MG63 (cell line): ENCODE data around the gene VIT. TPM values are rescaled to one million over a fixed set of nuclear protein-coding genes. Genes with fewer than 3 reads are reported as not detected.

Experiments
- DNase-seq: peaks from one replicate; pipeline ENCODE4 v3.0.0-alpha.2; 2020
- H3K27me3 ChIP-seq: fragments of 250-450 bp; sonication (Bioruptor Pico); 2 replicates; pipeline ENCODE4 v1.5.1; 2020; ENCODE audit warnings: mild to moderate bottlenecking, moderate library complexity
- H3K36me3 ChIP-seq: fragments of 250-450 bp; sonication (Bioruptor Pico); 2 replicates; pipeline ENCODE4 v1.5.1; 2020; ENCODE audit warnings: mild to moderate bottlenecking, moderate library complexity
- H3K4me3 ChIP-seq: fragments of 250-450 bp; sonication (Bioruptor Pico); 2 replicates; pipeline ENCODE4 v1.5.1; 2020; ENCODE audit warnings: mild to moderate bottlenecking, moderate library complexity
- H3K9me3 ChIP-seq: fragments of 250-450 bp; sonication (Bioruptor Pico); 2 replicates; pipeline ENCODE4 v1.5.1; 2020; ENCODE audit warnings: mild to moderate bottlenecking, moderate library complexity
- total RNA-seq: library from RNA; depleted of rRNA; stranded (reverse); fragments of >200 nt; shearing (Covaris generic); gene quantifications from 2 replicates; pipeline ENCODE4 v1.2.3, GENCODE V29; 2014; ENCODE audit warnings: low replicate concordance; rRNA removed

Gene VIT, protein sequence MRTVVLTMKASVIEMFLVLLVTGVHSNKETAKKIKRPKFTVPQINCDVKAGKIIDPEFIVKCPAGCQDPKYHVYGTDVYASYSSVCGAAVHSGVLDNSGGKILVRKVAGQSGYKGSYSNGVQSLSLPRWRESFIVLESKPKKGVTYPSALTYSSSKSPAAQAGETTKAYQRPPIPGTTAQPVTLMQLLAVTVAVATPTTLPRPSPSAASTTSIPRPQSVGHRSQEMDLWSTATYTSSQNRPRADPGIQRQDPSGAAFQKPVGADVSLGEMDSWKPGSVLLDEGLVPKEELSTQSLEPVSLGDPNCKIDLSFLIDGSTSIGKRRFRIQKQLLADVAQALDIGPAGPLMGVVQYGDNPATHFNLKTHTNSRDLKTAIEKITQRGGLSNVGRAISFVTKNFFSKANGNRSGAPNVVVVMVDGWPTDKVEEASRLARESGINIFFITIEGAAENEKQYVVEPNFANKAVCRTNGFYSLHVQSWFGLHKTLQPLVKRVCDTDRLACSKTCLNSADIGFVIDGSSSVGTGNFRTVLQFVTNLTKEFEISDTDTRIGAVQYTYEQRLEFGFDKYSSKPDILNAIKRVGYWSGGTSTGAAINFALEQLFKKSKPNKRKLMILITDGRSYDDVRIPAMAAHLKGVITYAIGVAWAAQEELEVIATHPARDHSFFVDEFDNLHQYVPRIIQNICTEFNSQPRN
- total RNA-seq = 7.9 and 9.3 TPM in 2 replicates

DNA sequence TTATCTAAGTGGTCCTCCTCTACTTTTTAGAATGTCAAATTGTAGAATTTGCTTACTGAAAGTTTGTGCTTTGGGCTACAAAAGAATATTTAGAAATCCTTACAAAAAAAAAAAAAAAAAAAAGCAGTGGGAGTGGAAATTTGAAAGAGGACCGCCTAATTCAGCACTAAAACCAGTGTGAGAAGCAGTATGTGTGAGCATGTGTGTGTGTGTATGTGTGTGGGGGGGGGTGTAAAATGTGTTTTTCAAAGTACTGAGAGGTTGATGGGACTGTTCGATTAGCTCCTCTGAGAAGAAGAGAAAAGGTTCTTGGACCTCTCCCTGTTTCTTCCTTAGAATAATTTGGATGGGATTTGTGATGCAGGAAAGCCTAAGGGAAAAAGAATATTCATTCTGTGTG lies at the start of gene VIT:
Gene VIT, plus strand, starts transcription at position 175 of the 400 bp plus-strand sequence. CDS start 19,664 bp downstream, outside the sequence.
- no peaks in the 10 kb centered on the region for H3K36me3 ChIP-seq
- no peaks in the 10 kb centered on the region for H3K27me3 ChIP-seq
- DNase-seq = peak; percentile 25

DNA sequence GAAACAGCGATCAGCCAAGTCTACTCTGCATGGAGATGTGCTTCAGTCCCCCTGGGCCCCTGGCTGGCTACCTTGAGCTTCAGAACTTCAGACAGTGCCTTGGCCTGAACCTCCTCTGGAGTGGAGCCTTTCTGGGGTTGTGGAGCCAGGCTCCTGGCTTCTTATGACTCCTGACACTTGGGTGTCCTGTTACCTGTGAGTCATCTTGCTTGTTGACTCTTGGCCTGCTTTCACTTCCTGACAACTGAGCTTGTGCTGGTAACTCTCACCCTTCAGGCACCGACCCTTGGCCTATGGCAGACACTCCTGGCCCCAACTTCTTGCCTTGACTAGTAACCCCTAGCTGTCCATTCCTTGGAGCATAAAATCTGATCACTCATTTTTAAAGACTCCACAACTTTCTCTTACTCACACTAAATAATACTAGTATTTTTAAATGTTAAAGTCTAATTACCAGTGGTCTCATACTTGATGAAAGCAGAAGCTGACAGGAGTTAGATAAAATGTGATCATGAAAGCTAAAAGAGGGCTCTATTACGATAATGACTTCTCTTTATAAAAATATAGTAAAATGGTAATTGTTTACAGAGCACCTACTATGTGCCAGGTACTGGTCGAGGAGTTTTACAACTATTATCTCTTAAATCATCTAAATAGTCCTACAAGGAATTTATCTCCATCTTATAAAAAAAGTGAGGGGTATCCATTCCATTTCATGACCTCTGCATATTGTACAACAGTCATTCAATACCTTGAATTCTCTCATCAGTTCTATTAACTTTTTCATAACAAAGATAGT lies 46.3 kb upstream of the VIT start:
- no peaks in the 10 kb centered on the region for H3K27me3 ChIP-seq
- peaks cover 14% of the 10 kb centered on the region for H3K9me3 ChIP-seq
- H3K36me3 ChIP-seq = no peaks in the 10 kb centered on the region
- H3K4me3 ChIP-seq = no peak overlapping the region
- peak; percentile 92 for DNase-seq

More for the DNA sequence above, at the start of gene VIT:
- H3K9me3 ChIP-seq = no peaks in the 10 kb centered on the region
- peak within 1 kb of the TSS; percentile 41 for H3K4me3 ChIP-seq

DNA sequence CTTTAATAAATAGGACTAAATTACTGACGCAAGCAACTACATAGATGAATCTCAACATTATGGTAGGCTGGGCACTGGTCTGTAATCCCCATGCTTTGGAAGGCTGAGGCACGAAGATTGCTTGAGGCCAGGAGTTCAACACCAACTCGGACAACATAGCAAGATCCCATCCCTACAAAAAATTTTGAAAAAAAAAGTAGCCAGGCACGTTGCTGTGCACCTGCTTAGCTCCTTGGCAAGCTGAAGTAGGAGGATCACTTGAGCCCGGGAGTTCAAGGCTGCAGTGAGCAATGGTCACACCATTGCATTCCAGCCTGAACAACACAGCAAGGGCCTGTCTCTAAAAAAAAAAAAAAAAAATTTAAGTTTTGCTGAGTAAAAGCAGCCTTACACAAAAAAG lies 43.4 kb upstream of the VIT start:
- Histone ChIP-seq H3K36me3 (no peaks in the 10 kb centered on the region), H3K9me3 (no peaks in the 10 kb centered on the region; the same call in 1 of the 2 replicates), H3K4me3 (no peak overlapping the region), H3K27me3 (no peaks in the 10 kb centered on the region)
- no peak for DNase-seq

DNA sequence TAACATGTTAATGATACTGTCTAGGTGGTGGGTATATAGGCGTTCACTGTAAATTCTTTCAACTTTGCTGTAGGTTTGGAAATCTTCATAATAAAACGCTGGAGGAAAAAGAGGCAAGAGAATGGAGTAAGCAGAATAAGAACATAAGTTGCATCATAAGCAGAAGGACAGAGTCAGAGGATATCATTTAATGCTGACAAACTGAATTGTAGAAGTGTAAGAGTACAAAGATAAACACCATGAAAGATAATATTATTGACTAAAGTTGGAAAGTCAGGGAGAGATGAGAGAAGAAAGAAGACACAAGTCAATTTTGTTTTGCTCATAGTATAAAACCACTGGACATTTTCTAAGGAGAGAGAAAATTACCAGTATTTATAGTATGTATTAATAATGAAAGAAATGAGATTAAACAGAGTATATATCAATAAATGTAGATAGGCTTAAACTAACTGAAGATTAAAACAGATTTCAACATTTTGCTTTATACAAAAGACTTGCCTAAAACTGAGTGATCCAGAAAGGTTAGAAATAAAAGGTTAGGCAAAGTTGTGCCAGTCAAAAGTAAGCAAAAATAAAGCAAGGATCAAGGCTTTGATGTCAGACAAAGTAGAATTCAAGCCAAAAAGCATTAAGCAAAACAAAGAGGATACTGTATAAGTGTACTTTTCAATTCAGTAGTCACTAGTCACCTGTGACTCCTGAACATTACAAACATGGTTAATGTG lies 42.4 kb upstream of the VIT start:
- H3K4me3 ChIP-seq = no peak overlapping the region
- H3K9me3 ChIP-seq = no peaks in the 10 kb centered on the region
- H3K36me3 ChIP-seq = no peaks in the 10 kb centered on the region
- no peaks in the 10 kb centered on the region for H3K27me3 ChIP-seq
- no peak for DNase-seq

DNA sequence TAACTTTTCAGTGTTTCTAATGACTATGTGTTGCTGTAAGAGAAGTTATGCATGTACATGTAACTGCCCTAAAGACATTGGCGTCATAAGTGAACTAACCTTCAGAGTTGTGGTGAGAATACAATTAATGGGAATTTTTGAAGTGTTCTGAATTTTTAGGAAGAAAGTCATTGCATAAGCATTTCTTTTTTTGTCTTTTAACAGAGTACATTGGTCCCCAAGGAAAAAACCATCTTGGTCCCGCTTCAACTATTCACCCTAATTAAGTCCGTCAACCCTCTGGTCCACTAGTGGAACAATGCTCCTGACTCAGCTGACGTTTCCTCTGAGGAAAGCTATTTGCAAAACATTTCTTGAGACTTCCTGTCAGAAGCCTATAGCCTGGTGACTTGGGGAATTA lies 41.1 kb upstream of the VIT start:
- no peaks in the 10 kb centered on the region for H3K27me3 ChIP-seq
- no peak for DNase-seq
- no peaks in the 10 kb centered on the region for H3K36me3 ChIP-seq
- H3K9me3 ChIP-seq = no peaks in the 10 kb centered on the region; the same call in 1 of the 2 replicates
- H3K4me3 ChIP-seq = no peak overlapping the region

DNA sequence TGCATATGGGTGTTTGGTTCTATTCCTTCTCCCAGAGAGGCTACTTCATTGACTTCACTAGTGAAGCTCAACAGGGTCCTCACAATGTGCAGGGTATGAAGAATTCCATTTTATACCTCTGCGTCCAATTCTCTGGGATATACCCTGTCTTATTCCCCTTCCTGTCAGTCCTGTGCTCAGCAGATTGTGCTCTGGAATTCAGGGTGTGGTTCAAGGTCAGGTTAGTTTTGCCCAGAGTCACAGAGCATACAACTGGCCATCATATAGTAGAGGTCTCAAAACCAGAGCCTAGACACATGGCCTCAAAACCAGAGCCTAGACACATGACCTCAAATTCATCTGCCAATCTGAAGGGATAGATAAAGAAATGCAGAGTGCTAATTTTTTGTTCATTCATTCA lies 38.8 kb upstream of the VIT start:
- Histone ChIP-seq H3K9me3 (no peaks in the 10 kb centered on the region; the same call in 1 of the 2 replicates), H3K4me3 (no peak overlapping the region), H3K27me3 (no peaks in the 10 kb centered on the region), H3K36me3 (no peaks in the 10 kb centered on the region)
- no peak for DNase-seq

DNA sequence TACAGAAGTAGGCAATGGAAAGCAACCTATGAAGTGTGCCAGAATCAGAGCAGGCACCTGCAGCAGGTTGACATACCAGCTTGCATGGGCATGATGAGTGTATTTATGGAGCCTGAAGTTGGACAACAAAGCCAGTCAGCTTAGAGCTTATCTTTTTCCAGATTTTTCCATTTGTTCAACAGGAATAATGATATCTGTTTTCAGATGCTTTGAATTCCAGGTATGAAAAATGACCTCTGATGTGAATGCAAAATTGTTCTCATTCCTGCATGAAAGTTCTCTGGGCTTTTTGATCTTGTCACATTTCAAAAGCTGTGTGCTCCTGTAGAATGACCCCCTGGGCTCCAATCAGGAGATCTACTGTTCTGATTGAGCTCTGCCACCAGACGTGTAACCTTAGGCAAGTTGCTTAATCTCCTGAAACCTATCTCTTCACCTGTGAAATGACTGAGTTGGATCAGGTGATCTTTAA lies 38.2 kb upstream of the VIT start:
- no peak for DNase-seq
- H3K36me3 ChIP-seq = no peaks in the 10 kb centered on the region
- no peaks in the 10 kb centered on the region for H3K27me3 ChIP-seq
- no peak overlapping the region for H3K4me3 ChIP-seq
- H3K9me3 ChIP-seq = no peaks in the 10 kb centered on the region; the same call in 1 of the 2 replicates

DNA sequence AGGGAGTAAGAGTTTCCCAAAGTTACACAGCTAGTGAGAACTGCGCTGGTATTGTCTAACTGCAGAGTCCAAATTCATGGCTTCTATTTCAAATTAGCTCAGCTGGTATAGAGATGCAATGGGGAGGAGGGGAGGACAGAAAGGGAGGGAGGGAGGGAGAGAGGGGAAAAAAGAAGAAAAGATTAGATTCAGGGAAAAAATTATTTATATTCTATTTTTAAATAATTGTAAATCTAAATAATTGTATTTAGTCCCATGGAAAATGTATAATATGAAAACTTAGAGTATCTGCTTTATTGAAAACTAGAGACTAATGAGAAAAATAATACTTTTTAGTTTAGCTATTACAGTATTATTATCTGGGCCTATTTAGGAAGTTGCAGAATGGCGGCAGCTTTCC lies 37.3 kb upstream of the VIT start:
- Histone ChIP-seq H3K36me3 (no peaks in the 10 kb centered on the region), H3K27me3 (no peaks in the 10 kb centered on the region), H3K9me3 (no peaks in the 10 kb centered on the region; the same call in 1 of the 2 replicates), H3K4me3 (no peak overlapping the region)
- no peak for DNase-seq

DNA sequence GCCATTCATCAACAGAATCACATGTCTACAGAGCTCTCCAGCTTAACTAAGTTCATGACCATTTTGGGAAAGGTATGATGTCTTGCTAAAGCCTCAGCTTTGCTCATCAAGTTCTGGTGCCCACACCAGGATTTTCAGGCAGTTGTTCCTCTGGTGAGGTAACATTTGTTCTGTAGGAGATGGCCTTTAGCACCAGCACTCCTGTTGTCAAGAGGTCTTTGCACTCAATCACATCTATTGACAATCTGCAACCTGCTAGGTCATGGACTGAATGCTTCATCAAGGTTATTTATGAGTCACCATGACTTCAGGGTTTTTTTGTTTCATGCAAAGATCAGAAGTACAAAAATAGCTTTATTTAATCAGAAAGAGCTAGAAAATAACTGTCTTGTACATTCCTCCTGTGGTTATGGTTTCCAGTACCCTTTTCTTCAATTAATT lies 36.6 kb upstream of the VIT start:
- no peaks in the 10 kb centered on the region for H3K36me3 ChIP-seq
- no peaks in the 10 kb centered on the region; the same call in 1 of the 2 replicates for H3K9me3 ChIP-seq
- H3K27me3 ChIP-seq = no peaks in the 10 kb centered on the region
- no peak for DNase-seq
- no peak overlapping the region for H3K4me3 ChIP-seq

DNA sequence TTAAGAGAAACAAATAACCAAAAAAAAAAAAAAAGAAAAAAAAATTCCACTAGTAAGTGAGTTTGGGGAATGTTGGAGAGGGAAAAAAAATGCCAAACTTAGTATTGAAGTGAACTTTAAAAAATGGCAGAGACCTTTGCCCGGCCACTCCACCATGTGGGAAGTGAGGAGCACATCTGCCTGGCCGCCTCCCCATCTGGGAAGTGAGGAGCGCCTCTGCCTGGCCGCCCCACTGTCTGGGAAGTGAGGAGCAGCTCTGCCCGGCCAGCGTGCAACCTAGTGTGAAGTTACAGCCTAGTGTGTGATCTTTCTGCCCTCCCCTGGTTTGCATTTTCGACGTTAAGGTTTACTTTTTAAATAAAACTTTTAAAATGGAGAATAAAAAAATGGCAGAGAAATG lies 33.9 kb upstream of the VIT start:
- no peak for DNase-seq
- H3K9me3 ChIP-seq = no peaks in the 10 kb centered on the region; the same call in 1 of the 2 replicates
- no peaks in the 10 kb centered on the region for H3K36me3 ChIP-seq

DNA sequence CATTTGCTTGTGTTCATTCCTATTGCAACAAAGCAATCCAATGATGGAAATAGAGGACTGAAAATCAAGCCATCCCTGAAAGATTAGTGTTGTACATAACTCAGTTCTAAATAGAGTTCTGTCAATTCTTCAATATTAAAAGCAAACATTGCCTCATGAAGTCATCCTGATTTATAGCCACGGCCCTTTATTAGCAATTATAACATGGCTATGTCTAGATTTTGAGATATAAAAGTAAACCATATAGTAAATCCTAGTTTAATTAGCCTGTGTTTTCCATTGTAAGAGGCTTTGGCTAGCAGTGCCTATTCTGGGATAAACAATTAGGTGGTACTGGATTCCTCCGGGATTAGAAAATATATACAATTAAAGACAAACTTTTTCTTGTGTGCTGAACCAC lies 33.2 kb upstream of the VIT start:
- H3K36me3 ChIP-seq = no peaks in the 10 kb centered on the region
- DNase-seq = no peak

More for the DNA sequence above, 33.9 kb upstream of the VIT start:
- no peak overlapping the region for H3K4me3 ChIP-seq
- no peaks in the 10 kb centered on the region for H3K27me3 ChIP-seq

DNA sequence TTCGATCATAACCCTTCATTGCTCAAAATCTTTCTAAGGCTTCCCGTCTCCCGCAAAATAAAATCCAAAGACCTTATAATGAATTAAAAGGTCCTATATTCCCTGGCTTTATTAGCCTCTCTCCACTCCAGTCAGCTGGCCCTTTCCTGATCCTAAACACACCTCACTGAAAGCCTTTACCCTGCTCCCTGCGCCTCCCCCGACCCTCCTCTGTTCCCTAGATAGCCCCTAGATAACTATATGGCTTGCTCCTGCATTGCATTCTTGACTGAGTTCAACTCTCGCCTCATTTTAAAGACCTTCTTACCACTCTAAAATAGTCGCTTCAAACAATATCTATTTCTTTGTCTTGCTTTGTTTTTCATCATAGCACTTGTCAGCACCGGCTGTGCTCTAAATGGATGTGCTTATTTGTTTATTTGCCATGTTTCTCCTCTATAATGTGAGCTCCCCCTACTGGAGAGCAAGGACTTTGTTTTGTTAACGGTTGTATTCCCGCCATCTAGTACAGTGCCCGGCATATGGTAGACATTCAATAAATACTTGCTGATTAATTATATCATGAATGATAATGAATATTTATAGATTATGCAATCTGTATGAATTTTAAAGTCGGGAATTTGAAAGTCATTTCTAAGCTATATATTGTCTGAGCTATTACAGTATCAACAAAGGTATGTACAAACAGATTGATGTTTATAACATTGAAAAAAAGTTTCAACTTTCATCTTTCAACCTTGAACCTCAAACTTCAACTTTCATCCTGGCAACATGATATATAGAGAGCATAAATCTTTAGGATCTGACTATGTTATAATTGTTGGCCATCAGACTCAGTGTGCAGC lies 32.4 kb upstream of the VIT start:
- Histone ChIP-seq H3K4me3 (no peak overlapping the region), H3K36me3 (no peaks in the 10 kb centered on the region), H3K9me3 (no peaks in the 10 kb centered on the region; the same call in 1 of the 2 replicates), H3K27me3 (no peaks in the 10 kb centered on the region)
- DNase-seq = no peak

More for the DNA sequence above, 33.2 kb upstream of the VIT start:
- H3K9me3 ChIP-seq = no peaks in the 10 kb centered on the region; the same call in 1 of the 2 replicates
- H3K27me3 ChIP-seq = no peaks in the 10 kb centered on the region
- no peak overlapping the region for H3K4me3 ChIP-seq

DNA sequence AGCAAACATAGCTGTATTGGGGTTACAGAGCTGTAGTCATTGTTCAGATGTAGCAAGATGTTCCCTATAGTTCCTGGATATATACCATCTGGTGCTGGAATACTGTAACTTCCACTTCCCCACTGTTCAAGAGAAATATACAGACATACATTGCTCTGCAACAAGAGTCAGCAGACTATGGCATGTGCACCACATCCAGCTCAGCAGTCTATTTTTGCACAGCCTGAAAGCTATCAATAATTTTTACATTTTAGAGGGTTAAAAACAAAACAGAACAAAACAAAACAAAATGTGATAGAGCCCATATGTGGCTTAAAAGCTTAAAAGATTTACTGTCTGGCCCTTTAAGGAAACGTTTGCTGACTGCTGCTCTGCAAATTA lies 31.8 kb upstream of the VIT start:
- H3K9me3 ChIP-seq = no peaks in the 10 kb centered on the region; the same call in 1 of the 2 replicates
- no peaks in the 10 kb centered on the region for H3K36me3 ChIP-seq
- no peak for DNase-seq

DNA sequence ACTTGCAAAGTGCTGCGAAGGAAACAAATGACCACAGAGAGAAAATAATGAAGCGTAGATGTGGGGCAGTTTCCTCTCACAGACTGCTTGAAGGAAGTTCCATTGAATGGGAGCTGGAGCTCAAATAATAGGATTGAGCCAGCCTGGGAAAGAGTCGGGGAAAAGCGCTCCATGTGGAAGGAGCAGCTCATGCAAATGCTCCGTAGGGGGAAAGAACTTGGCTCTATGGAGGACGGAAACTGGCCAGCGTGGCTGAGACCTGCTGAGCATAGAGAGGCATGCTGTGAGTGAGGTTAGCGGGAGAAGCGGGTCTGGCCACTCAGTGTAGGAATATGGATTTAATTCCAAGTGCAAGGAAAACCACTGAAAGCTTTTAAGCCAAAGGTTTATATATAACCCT lies 28.6 kb upstream of the VIT start:
- no peaks in the 10 kb centered on the region for H3K36me3 ChIP-seq
- H3K27me3 ChIP-seq = no peaks in the 10 kb centered on the region
- no peak overlapping the region for H3K4me3 ChIP-seq
- DNase-seq = no peak
- no peaks in the 10 kb centered on the region for H3K9me3 ChIP-seq

More for the DNA sequence above, 31.8 kb upstream of the VIT start:
- no peak overlapping the region for H3K4me3 ChIP-seq
- no peaks in the 10 kb centered on the region for H3K27me3 ChIP-seq

DNA sequence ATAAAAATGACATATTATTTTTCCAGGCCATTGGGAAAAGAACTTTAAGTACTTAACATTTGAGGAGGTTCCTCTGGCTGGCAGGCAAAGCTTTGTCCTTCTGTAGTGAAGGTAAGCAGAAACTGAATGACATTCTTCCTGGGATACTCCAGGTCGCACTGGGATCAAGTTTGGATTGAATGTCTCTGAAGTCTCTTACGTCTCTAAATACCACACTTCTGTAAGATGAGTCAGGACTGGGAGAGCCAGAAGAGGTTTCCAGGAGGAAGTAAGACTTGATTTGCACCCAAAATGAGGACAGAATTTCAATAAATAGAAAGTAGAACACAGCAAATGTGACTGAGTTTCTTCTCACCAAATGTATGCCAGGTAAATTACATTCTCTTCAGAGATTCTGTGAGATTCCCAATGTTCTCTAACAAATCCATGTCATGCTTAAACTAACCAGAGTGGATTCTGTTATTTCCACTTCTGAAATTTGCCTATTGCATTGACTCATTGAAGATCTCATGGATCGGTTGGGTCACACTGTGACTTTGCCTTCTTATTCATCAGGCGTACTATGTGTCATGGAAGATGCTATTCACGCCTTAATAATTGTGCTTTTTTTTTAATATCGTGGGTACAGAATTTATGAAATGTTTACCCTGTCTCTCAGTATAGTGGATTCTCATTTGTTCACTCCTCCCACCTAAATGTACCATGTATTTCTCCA lies 25.5 kb upstream of the VIT start:
- no peak for DNase-seq
- no peak overlapping the region for H3K4me3 ChIP-seq
- H3K9me3 ChIP-seq = no peaks in the 10 kb centered on the region
- H3K36me3 ChIP-seq = no peaks in the 10 kb centered on the region
- no peaks in the 10 kb centered on the region for H3K27me3 ChIP-seq
